ENCODE data around the gene SKIDA1. TPM values are rescaled to one million over a fixed set of nuclear protein-coding genes. Genes with fewer than 3 reads are reported as not detected.
A peak's percentile ranks its signal among the peaks of the same experiment; 100 is the strongest.
"Not testable (repeated sequence)": the region's sequence is repeated elsewhere in the genome, so short reads cannot be mapped to it uniquely, and the experiment has no call there.

The SKIDA1 gene
- 10 to 100 TPM; 11.2 to 13.0 (median 11.9) TPM for polyA plus RNA-seq (ENCODE audit: insufficient read length in 3 of 3)
- long read RNA-seq, donor 1: 0 reads
- long read RNA-seq, donor 2, partial matches to known transcripts: 5 of 5 reads
- long read RNA-seq, donor 2, other reads (novel, unspliced or antisense): 0 of 5 reads
- long read RNA-seq, donor 3, full-length matches to known transcripts: 2 of 8 reads
- long read RNA-seq, donor 3, partial matches to known transcripts: 6 of 8 reads
- long read RNA-seq, donor 3, other reads (novel, unspliced or antisense): 0 of 8 reads
- long read RNA-seq, donor 4: 0 reads
- long read RNA-seq, donor 5: 0 reads
- long read RNA-seq, donor 6, full-length matches to known transcripts: 1 of 13 reads
- long read RNA-seq, donor 6, partial matches to known transcripts: 12 of 13 reads
- long read RNA-seq, donor 6, other reads (novel, unspliced or antisense): 0 of 13 reads
- long read RNA-seq, donor 7, partial matches to known transcripts: 6 of 6 reads
- long read RNA-seq, donor 7, other reads (novel, unspliced or antisense): 0 of 6 reads
- long read RNA-seq, donor 8, partial matches to known transcripts: 17 of 17 reads
- long read RNA-seq, donor 8, other reads (novel, unspliced or antisense): 0 of 17 reads
- long read RNA-seq, donor 9: 0 reads
- long read RNA-seq, donor 10: 0 reads
- long read RNA-seq, donor 11: 0 reads
- long read RNA-seq, donor 12: 0 reads
- long read RNA-seq, donor 13: 0 reads
- long read RNA-seq, donor 14, full-length matches to known transcripts: 1 of 1 reads
- long read RNA-seq, donor 14, partial matches to known transcripts: 0 of 1 reads
- long read RNA-seq, donor 14, other reads (novel, unspliced or antisense): 0 of 1 reads
- long read RNA-seq, donor 15, partial matches to known transcripts: 6 of 6 reads
- long read RNA-seq, donor 15, other reads (novel, unspliced or antisense): 0 of 6 reads
- long read RNA-seq, donor 16, partial matches to known transcripts: 28 of 43 reads
- long read RNA-seq, donor 16, other reads (novel, unspliced or antisense): 14 of 43 reads

DNA sequence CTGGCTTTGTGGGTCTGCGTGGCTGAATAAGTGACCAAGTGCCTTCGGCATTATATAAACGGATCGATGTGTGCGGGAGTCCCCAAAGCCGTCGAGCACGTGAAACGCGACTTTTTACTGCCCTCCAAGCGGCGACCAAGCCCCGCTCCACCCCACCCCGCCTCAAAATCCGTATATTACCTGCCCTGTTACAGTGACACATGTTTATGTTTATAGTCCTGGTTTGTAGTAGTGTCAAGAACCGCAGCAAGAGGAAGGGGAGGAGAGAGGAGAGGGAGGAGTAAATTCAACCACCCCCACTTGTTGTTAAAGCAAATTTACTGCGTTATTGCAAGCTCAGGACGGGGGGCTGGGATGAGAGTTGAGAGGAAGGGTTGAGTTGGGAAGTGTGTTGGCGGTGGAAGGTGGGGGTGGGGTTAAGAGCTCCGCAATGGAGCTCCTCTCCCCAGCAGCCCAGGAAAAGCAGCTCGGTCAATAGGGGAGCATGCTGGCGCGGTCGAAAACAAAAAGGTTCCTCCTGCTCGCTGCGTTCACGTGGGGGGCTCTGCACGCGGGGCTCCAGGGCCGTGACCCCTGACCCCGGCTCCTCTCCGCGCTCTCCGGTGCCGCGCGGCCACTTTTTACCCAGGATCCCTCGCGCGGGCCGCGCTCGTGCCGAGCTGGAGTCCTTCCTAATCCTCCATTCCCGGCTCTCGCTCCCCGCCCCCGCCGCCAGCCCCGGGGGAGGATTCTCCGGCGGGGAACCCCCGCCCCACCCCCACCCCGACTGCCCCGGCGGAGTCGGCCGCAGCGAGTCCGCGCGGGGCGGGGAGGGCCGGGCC lies at the start of gene SKIDA1:
Gene SKIDA1, minus strand, starts transcription at position 316 of the 821 bp plus-strand sequence. CDS start 7,860 bp downstream, outside the sequence.
- peak in 10 of 11 donors; percentile 86 to 97 (median 92) for DNase-seq (ENCODE audit: extremely low read depth in 1 of 11, low read depth in 9 of 11, low spot score in 4 of 11)

DNA sequence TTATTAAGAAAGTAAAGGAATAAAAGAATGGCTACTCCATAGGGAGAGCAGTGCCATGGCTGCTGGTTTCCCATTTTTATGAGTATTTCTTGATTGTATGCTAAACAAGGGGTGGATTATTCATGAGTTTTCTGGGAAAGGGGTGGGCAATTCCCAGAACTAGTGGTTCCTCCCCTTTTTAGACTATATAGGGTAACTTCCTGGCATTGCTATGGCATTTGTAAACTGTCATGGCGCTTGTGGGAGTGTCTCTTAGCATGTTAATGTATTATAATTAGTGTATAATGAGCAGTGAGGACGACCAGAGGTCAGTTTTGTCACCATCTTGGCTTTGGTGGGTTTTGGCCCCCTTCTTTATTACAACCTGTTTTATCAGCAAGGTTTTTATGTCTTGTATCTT lies 49.0 kb upstream of the SKIDA1 start:
- not testable (repeated sequence) for DNase-seq (ENCODE audit: extremely low read depth in 1 of 11, low read depth in 9 of 11, low spot score in 4 of 11)

DNA sequence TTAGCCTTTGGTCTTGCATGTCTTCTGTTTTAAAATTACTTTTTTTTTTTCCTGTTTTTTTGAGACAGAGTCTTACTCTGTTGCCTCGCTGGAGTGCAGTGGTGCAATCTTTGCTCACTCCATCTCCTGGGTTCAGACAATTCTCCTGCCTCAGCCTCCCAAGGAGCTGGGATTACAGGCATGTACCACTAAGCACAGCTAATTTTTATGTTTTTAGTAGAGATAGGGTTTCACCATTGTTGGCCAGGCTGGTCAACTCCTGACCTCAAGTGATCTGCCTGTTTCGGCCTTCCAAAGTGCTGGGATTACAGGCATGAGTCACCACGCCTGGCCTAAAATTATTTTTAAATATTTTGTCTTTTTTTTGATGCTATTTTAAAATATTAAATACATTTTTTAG lies 47.1 kb upstream of the SKIDA1 start:
- DNase-seq (ENCODE audit: extremely low read depth in 1 of 11, low read depth in 9 of 11, low spot score in 4 of 11): no peak

DNA sequence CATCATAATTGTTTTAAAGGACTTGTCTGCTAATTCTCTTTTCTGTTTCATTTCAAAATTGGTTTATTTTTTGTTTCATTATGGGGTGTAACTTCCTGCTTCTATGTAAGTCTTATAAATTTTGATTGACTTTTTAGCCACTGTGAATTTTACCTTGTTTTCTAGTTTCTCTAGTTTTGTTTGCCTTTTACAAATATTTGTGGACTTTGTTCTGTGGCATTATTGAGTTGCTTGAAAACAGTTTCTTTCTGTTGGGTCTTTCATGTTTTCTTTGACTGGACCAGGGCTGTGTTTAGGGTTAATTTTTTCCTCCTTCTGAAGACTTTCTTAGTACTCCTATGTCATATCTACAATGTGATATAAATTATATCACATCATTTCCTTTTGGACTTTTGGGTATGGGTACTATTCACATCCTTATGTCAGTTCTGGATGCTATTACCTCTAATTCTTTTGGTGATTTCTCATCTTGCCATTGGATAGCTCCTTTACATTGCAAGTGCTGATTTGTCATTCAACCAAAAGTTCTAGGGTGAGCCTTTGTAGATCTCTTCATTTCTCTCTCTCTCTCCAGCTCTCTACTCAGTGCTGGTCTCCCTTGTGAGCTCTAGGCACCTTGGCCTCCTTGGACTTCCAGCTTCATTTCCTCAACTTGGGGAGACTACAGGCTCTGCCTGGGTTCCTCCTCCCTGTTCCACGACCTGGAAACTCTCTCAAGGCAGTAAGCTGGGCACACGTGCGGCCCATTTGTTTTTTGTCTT lies 45.5 kb upstream of the SKIDA1 start:
- DNase-seq (ENCODE audit: extremely low read depth in 1 of 11, low read depth in 9 of 11, low spot score in 4 of 11): no peak

DNA sequence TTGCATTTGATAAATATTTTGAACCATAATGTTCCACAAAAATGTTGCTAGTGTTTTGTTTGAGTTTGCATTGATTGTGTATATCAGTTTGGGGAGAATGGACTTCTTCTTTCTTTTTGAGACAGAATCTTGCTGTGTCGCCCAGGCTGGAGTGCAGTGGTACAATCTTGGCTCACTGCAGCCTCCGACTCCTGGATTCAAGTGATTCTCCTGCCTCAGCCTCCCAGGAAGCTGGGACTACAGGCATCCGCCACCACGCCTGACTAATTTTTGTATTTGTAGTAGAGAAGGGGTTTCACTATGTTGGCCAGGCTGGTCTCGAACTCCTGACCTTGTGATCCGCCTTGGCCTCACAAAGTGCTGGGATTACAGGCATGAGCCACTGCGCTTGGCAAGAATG lies 33.5 kb upstream of the SKIDA1 start:
- not testable (repeated sequence) for DNase-seq (ENCODE audit: extremely low read depth in 1 of 11, low read depth in 9 of 11, low spot score in 4 of 11)

DNA sequence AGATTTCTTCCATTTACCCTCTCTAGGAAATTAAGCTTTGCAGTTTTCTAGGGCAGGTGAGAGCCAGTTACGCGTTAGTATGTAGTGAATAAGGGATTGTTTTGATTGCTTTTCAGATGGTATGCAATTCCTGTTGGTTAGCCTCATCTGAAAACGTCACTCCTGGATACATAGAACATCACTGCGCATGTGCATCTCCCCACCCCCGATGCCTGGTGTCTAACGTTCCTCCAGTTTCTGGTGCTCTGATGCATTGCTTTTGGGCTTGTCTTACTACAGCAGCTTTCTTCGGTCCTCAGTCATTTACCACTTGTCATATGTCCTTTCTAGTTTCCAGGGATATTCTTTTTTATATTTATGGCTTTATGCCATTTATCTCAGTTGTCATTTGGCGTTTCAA lies 31.0 kb upstream of the SKIDA1 start:
- no peak for DNase-seq (ENCODE audit: extremely low read depth in 1 of 11, low read depth in 9 of 11, low spot score in 4 of 11)

DNA sequence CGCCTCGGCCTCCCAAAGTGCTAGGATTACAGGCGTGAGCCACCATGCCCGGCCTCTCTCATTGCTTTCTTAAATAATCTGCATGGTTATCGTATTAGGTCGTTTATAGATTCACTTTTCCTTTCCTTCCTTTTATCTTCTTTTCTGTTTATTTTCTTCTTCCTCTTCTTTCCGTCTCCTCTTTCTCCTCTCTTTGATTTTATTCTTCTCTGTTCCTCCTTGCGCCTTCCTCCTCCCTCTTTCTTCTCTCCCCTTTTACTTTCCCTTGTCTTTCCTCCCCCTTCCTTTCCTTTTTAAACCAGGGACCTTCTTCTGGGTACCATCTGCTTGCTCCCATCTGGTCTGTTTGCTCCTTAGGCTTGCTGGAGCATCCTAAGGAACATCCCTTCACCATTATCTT lies 27.2 kb upstream of the SKIDA1 start:
- no peak for DNase-seq (ENCODE audit: extremely low read depth in 1 of 11, low read depth in 9 of 11, low spot score in 4 of 11)

DNA sequence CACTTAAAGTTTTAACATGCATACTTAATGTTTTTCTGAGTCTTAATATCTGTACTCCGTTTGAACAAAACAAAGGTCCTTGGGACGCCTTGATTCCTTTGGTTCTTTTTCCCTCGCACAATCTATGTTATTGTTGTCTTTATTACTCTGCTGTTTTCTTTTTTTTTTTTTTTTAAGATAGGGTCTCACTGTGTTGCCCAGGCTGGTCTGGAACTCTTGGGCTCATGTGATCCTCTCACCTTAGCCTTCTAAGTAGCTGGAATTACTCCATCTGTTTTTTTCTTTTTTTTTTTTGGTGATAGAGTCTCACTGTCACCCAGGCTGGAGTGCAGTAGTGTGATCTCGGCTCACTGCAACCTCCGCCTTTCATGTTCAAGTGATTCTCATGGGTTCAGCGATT lies 21.8 kb upstream of the SKIDA1 start:
- DNase-seq (ENCODE audit: extremely low read depth in 1 of 11, low read depth in 9 of 11, low spot score in 4 of 11): no peak

DNA sequence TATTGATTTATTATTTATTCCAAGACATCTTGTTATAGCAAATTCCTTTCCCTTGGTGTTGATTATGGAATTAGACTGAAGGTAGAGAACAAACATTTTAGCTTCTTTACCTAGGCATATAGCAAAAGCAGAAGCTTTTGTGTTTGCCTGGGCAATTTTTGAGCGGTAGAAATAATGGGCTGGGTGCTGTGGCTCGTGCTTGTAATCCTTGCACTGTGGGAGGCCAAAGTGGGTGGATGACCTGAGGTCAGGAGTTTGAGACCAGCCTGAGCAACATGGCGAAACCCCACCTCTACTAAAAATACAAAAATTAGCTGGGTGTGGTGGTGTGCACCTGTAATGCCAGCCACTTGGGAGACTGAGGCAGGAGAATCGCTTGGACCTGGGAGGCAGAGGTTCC lies 15.2 kb upstream of the SKIDA1 start:
- DNase-seq (ENCODE audit: extremely low read depth in 1 of 11, low read depth in 9 of 11, low spot score in 4 of 11): not testable (repeated sequence)

DNA sequence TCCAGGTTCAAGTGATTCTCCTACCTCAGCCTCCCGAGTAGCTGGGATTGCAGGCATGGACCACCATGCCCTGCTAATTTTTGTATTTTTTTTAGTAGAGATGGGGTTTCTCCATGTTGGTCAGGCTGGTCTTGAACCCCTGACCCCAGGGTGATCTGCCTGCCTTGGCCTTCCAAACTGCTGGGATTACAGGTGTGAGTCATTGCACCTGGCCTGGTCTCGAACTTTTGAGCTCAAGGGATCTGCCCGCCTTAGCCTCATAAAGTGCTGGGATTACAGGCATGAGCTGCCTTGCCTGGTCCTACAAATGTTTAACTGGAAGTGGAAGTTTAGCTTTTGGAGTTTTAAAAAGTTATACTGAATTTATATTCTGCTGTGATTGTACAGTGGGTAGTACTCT lies 11.4 kb upstream of the SKIDA1 start:
- no peak for DNase-seq (ENCODE audit: extremely low read depth in 1 of 11, low read depth in 9 of 11, low spot score in 4 of 11)

DNA sequence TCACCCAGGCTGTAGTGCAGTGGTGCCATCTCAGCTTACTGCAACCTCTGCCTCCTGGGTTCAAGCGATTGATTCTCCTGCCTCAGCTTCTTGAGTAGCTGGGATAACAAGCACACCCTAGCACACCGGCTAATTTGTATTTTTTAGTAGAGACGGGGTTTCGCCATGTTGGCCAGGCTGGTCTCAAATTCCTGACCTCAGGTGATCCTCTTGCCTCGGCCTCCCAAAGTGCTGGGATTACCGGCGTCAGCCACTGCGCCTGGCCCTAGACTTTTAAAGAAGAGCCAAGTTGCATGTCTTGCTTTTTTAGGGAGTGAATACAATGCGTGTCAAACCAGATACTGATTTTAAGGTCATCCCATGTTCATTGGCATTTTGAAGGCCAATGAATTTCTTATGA lies 10.5 kb upstream of the SKIDA1 start:
- DNase-seq (ENCODE audit: extremely low read depth in 1 of 11, low read depth in 9 of 11, low spot score in 4 of 11): not testable (repeated sequence)

DNA sequence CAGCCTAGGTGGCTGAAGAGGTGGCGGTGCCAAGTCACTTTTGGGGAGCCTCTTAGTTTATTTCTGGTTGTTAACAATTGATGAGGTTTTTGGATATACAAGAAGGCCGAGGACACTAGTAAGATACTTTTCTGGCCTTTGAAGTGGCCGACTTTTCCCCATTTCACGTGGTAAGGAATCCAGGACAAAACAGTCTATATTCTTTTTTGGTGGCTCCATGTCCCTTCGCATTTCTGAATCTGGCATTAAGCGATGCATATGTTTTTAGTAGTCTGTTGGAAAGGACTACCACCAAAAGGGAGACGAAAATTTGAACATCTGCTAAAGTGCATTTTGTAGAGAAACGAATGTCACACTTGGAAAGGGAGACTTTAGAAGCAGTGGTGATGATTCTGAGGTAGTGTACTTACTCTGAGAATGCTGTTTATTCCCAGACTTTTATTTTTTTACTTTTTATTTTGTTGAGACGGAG lies 10.0 kb upstream of the SKIDA1 start:
- no peak for DNase-seq (ENCODE audit: extremely low read depth in 1 of 11, low read depth in 9 of 11, low spot score in 4 of 11)

DNA sequence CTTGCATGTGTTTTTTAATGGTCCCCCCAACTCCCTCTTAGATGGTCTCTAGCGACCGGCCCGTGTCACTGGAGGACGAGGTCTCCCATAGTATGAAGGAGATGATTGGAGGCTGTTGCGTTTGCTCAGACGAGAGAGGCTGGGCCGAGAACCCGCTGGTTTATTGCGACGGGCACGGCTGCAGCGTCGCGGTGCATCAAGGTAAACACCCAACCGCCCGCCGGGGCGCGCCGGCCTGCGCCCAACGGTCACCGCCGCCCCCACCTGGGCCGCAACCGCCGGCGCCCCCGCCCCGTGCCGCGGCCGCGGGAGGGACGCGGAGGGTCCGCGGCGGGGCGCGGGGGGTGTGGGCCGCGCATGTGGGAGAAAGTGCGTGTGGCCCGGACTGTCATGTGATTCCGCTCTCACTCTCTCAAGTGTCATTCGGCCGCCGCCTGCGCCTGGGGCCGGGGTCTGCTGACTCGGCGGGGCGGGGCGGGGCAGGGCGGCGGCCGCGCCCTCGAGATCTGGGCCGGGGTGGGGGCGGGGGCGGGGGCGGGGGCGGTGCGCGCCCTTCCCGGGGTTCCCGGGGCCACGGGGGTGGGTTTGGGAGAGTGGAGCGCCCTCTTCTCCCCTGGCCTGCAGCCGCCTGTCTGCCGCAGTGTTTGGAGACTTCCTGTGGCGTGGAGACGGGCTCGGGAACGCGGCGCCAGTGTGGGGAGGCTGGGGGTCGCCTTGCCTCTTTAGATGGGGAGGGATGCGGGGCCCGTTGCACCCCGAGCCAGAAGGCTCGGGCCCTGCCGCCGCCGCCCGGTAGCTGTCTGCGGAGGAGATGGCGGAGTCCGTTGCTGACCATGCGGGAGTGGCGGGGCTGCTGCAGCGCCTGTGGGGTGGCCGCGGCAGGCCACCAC lies 9.4 kb upstream of the SKIDA1 start:
- no peak for DNase-seq (ENCODE audit: extremely low read depth in 1 of 11, low read depth in 9 of 11, low spot score in 4 of 11)

DNA sequence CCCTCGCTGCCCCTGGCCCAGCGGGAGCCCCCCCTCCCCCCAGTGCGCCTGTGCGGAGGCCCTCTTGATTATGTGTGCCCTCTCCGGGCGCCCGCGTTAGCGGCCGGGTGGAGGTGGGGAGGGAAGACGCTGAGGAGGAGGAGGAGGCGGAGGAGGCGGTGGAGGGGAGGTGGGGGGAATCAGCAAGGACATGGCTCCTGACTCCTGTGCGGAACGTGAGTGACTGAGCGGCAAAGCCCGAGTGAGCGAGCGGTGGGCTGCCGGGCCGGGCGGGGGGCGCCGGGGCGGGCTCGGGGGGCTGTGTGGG lies 8.8 kb upstream of the SKIDA1 start:
- DNase-seq (ENCODE audit: extremely low read depth in 1 of 11, low read depth in 9 of 11, low spot score in 4 of 11): no peak

DNA sequence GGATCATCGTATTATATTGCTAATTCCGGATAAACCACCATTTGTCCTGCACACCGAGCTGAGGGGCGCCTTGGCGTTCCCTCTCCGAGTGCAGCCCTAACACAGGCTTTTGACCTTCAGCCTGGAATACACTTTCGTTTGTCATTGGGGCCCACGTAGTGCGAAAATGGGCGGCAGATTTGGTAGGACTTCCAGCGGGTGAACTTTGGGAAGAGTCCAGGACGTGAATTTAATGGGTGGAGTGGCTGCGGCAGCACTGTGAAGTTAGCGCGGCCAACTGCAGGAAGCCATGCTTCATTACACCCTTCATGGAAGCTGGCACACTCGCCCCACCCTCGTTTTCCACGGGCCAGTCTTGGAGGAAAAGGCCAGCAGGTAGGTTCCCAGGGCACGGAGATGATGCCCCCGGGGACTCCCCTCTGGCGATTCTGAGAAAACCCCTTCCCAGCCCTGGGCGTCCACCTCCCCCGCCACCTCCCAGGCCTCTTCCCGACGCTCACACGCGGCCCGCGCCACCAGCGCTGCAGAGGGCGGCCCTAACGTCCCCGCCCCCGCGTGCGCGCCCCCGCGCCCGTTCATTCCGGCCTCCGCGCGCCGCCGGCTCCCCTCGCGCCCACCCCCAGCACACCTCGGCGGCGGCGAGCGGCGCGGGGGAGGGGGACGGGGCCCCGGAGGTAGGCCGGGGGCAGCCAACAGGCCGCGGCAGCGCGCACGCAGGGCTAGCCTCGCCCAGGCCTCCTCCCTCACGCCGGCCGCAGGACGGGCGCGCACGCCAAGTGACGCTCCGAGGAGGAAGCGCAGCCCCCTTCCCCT lies 8.2 kb upstream of the SKIDA1 start, which contains the start of gene MLLT10:
Gene MLLT10, plus strand, starts transcription at position 766 of the 813 bp plus-strand sequence. CDS start 413 bp downstream, outside the sequence.
- peak in 10 of 11 donors; percentile 85 to 96 (median 94) for DNase-seq (ENCODE audit: extremely low read depth in 1 of 11, low read depth in 9 of 11, low spot score in 4 of 11)

DNA sequence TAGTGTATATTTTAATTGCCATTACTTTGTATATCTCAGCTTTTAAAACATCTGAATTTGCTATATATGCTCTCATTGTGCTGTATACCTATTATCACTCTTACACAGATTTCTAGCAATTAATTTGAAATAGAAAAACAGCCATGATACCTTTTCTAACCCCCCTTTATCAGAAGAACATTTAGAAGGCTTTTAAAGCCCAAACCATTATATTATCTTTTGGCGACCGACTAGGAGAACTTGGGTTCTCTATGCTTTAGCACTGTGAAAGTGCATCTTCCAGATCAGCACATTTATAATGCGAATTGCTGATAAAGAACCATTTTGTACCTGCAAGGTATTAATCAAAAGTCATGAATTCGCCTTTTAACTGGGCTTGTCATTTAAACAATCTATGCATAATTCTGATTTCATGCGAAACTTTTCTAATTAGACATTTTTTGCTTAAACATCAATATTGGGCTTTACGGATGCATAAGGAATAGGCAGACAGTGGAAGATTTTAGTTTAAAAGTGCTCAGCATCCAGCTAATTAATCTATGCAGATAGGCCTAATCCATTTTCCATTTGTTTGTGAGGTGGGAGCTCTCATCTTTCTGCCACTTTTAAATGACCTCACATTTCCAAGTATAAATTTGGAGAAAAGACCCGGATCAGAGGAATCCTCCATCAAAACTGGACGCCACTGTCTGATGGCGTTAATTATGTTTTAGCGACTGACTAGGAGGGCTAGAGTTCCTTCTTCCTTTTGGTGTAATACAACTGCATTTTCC lies 7.4 kb upstream of the SKIDA1 start:
- peak in 2 of 11 donors; percentile 14 to 18 for DNase-seq (ENCODE audit: extremely low read depth in 1 of 11, low read depth in 9 of 11, low spot score in 4 of 11)
